Activated CD4-positive, alpha-beta T cell treated with anti-CD3 and anti-CD28 coated beads, Interleukin-2, amount 50 U/mL, for 4 hours (primary cell): ENCODE data around the gene DCTN2.
A peak's percentile ranks its signal among the peaks of the same experiment; 100 is the strongest.
"Not testable (repeated sequence)": the region's sequence is repeated elsewhere in the genome, so short reads cannot be mapped to it uniquely, and the experiment has no call there.

Experiments used
- DNase-seq, 2 experiments: peaks; one replicate each; pipeline ENCODE4 v3.0.0-alpha.2; 2020

DCTN2 gene

DNA sequence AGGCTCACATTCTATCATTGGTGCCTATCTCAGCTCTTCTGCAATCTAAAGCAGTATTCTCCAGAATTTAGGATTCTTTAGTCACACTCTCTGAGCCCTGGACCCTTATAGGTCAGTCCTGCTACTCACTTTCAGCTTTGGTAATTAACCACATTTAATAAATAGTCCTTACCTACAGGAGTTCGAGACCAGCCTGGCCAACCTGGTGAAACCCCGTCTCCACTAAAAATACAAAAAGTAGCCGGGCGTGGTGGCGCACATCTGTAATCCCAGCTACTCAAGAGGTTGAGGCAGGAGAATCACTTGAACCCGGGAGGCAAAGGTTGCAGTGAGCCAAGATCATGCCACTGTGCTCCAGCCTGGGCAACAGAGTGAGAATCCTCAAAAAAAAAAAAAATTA is 33.3 kb downstream of the DCTN2 start:
- DNase-seq = not testable (repeated sequence)

GRCh38 chr12:57513266-57513665 is 33.7 kb downstream of the DCTN2 start:
- no peak for DNase-seq

- no peak for DNase-seq
Measured at GRCh38 chr12:57512665-57513064, 34.3 kb downstream of the DCTN2 start.

DNA sequence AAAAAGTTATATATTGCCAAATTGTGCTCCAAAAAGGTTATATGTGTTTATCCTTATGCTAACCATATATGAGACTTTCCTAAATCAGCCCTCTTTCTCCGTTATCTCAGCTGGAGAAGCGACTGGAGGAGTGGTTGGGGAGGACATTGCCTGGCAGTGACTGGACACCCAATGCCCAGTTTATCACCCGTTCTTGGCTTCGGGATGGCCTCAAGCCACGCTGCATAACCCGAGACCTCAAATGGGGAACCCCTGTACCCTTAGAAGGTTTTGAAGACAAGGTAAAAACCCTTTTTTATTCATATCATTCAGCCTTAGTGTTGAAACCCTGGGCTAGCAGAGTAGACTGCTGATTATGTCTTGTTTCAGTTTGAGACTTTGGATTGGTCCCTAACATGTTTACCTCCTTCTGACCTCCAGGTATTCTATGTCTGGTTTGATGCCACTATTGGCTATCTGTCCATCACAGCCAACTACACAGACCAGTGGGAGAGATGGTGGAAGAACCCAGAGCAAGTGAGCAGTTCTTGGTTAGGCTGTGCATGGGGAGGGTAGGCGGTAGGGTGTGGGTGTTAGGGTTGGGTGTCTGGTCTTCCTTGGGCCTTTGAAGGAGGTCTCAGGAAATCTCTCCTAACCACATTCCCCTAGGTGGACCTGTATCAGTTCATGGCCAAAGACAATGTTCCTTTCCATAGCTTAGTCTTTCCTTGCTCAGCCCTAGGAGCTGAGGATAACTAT is 35.2 kb downstream of the DCTN2 start:
- DNase-seq = no peak

GRCh38 chr12:57511161-57511560 is 35.8 kb downstream of the DCTN2 start:
- DNase-seq = no peak

- DNase-seq = not testable (repeated sequence)
Measured at GRCh38 chr12:57507796-57508195, 39.2 kb downstream of the DCTN2 start.

- DNase-seq = not testable (repeated sequence)
Measured at GRCh38 chr12:57506541-57506940, 40.5 kb downstream of the DCTN2 start.

DNA sequence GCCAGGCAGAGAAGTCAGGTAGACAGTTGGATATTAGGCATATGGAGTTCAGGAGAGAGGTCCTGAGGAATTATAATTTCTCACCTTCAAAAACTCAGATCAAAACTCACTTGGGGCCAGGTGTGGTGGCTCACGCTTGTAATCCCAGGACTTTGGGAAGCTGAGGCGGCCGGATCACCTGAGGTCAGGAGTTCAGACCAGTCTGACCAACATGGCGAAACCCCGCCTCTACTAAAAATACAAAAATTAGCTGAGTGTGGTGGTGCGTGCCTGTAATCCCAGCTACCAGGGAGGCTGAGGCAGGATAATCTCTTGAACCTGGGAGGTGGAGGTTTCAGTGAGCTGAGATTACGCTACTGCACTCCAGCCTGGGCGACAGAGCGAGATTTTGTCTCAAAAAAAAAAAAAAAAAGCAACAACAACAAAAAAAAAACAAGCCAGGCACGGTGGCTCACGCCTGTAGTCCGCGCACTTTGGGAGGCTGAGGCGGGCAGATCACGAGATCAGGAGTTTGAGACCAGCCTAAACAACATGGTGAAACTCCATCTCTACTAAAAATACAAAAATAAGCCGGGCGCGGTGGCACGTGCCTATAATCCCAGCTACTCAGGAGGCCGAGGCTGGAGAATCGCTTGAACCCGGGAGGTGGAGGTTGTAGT is 44.6 kb downstream of the DCTN2 start:
- not testable (repeated sequence) for DNase-seq

DNA sequence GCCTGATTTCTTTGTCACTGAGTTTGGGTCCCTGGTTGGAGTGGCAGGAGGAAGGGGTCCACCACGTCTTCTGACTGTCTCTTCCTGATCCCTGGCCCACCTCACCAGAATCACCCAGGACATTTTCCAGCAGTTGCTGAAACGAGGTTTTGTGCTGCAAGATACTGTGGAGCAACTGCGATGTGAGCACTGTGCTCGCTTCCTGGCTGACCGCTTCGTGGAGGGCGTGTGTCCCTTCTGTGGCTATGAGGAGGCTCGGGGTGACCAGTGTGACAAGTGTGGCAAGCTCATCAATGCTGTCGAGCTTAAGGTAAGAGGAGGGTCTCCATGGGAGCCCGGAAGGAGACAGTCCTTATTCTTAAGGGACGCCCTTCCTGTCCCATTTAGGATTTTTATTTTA is 46.8 kb downstream of the DCTN2 start:
- DNase-seq = no peak

DNA sequence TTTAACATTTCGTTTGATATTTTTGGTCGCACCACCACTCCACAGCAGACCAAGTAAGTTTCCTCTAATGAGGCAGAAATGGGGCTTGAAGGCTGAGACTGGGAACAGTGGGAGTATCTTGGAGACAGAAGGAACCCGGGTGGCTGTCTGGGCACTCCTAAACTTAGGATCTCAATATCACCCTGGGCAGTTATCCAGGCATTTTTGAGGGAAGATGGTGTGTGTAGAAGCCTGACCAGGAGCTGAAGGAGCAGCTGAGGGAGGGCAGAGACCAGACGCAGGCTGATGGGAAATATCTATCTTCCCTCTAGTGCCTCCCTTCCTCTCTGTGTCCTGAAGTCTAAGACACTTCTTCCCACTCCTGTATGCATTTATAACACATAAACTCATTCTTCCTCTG is 48.4 kb downstream of the DCTN2 start:
- DNase-seq = no peak

DNA sequence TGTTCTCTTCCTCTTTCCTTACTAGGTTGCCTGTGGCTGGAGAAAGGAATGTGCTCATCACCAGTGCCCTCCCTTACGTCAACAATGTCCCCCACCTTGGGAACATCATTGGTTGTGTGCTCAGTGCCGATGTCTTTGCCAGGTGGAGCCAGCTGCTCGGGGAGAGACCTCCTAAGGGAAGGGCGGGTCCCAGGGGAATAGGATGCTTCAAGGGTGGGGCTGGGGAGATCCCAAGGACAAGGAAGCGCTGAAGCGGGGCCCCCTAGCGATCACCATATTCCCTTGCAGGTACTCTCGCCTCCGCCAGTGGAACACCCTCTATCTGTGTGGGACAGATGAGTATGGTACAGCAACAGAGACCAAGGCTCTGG is 48.9 kb downstream of the DCTN2 start:
- no peak for DNase-seq

DNA sequence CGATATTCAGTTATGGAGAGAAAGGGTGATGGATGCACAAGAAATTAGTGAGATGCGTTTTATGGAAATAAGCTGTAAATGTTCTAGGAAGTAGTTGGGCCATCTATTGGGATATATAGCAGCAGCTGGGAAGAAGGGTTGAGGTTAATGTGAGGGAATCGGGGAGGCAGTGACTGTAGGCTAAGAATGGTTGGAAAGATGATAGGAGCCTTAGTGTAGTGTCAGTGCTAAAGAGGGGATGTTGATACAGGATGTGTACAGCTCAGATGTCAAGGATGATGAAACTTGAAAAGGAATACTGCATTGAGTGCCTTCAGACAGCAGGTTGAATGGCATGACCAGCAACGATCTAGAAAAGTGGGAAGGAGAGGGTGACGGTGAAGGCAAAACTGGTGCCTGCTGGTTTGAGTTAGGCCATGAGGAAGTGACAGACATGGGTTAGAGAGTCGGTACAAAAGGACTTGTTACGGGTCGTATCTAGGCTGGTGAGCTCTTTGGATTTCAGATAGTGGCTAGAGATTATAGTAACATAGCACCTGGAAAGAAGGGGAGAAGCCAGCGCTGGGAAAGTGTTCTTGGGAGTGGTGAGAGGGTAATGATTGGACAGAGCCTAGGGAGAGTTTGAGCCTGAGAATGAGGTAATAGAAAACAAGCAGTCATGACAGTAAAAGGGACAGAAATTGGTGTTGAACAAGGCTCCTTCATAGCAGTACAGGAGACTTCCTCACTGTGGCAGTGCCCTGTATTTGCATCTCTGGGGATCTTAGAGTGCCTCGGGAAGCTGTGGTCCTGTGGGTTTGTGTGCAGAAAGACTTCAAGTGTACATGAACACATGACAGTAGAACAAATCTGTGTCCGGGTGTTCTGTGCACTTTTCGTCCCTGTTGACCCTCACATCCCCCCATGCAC is 49.5 kb downstream of the DCTN2 start:
- DNase-seq = no peak

GRCh38 chr12:57496822-57497221 is 50.2 kb downstream of the DCTN2 start:
- no peak for DNase-seq

- not testable (repeated sequence) for DNase-seq
Measured at GRCh38 chr12:57495051-57495701, 51.8 kb downstream of the DCTN2 start.

DNA sequence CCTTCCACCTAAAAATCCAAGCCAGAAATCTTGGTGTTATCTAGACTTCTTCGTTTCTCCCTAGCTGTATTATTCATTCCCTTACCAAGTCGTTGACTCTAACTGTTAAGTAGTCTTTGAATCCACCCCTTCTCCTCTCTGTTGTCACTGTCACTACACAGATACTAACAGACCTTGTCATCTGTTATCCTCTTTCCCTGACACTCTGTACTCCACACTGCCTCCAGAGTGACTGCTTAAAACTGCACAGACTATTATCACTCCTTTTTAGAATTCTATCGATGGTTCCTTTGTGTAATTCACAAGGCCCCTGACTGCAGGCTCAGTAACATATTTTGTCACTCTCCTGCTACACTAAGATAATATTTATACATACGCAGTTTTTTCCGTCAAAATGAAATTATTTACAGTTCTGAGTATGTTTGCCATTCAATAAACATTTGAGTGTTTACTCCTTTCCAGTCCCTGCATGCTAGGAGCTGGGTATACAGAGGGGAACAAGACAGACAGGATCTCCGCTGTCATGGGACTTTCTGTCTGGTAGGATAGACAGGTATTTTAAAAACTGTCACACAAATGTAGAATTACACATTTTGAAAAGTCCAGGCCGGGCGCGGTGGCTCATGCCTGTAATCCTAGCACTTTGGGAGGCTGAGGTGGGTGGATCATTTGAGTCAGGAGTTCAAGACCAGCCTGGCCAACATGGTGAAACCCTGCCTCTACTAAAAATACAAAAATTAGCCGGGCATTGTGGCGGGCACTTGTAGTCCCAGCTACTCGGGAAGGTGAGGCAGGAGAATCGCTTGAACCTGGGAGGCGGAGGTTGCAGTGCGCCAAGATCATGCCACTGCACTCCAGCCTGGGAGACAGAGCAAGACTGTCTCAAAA is 55.4 kb downstream of the DCTN2 start:
- DNase-seq = no peak

DNA sequence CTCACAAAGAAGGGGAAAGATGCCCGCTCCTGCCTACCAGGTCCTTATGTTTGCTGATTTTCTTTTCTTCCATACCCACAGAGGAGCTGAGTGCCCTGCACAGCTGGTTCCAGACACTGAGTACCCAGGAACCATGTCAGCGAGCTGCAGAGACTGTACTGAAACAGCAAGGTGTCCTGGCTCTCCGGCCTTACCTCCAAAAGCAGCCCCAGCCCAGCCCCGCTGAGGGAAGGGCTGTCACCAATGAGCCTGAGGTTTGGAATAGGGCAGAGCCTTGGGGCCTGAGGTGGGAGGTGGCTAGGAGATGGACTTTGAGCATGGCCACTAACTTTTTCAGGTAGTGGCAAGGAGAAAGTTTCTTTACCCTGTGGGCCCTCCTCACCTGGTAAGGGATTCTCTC is 56.9 kb downstream of the DCTN2 start:
- DNase-seq = no peak

DNA sequence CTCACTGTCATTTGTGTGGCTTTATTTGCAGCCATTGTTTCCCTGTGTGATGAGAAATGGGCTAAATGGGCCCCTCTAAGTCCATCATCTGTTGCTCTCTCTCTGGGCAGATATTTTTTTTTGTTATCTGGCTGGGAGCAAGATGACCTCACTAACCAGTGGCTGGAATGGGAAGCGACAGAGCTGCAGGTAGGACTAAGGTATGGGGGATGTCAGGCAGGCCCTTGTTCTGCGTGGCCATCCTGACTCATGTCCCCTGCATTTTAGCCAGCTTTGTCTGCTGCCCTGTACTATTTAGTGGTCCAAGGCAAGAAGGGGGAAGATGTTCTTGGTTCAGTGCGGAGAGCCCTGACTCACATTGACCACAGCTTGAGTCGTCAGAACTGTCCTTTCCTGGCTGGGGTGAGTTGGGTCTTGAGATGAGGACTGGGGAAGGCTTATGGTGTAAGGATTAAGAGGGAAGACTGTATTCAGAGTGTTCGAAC is 57.8 kb downstream of the DCTN2 start:
- no peak for DNase-seq

GRCh38 chr12:57488402-57489156 is 58.4 kb downstream of the DCTN2 start:
- DNase-seq = no peak

- peak; percentile 89 to 90 for DNase-seq
Measured at GRCh38 chr12:57487597-57488401, 59.2 kb downstream of the DCTN2 start, which contains the start of gene MARS1. Gene MARS1 (plus strand): TSS chr12:57488068. CDS start chr12:57488091, 23 bp downstream.

DNA sequence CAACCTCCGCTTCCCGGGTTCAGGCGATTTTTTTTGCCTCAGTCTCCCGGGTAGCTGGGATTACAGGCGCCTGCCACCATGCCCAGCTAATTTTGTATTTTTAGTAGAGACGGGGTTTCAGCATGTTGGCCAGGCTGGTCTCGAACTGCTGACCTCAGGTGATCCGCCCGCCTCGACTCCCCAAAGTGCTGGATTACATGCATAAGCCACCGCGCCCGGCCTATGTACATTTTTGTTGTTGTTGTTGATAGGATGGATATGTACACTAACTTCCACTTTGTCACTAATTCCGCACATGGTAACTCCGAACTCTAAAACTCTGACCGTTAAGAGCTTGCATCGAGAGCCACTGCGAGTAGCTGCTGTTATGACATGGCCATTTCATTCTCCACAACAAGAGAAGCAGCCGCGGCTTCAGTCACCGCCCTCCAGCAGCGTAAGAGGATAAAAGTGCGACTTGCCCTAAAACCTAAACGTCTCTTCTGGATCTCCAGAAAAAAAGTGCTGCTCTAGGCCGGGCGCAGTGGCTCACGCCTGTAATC is 59.9 kb downstream of the DCTN2 start:
- DNase-seq = no peak
